ENCODE data around the gene MDFIC.

The MDFIC gene

DNA sequence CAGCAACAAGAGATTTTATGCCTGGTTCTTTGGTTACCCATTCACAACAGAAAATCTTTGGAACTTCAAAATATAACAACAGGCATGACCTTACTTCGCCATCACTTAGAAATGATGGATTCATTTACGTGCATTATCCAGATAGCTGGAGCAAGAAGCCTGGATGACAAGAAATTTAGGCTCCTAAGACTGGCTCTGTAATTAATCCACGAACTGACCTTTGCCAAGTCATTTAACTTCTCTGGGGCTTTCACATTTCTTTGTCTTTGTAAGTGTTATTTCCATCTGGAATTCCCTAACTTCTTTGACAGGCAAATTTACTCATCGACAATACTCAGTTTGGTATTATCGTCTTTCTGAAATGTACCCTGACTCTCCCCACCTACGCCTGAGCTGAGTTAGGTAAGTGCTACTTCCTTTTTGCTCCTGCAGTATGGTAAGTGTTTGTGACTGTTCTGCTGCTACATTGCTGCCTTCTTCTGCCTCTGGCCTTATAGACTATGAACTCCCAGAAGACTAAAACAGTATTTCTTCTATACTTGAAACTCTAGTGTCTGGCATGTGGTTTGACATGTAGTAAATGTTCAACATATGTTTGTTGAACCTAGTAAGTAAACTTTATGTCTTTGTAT is 5.5 kb upstream of the MDFIC start:
- H3K36me3 Mint-ChIP-seq (ENCODE audit: low read depth): no peaks in the 10 kb centered on the region
- H3K4me3 Mint-ChIP-seq: peak overlapping the region; percentile 31
- H3K4me1 Mint-ChIP-seq (ENCODE audit: low read depth): peaks cover 27% of the 10 kb centered on the region
- no peaks in the 10 kb centered on the region for H3K27me3 Mint-ChIP-seq (ENCODE audit: low read depth)
- peak; percentile 72 for DNase-seq (ENCODE audit: low spot score)
- H3K27ac Mint-ChIP-seq: peak overlapping the region; percentile 20
- no peaks in the 10 kb centered on the region for H3K9me3 Mint-ChIP-seq

DNA sequence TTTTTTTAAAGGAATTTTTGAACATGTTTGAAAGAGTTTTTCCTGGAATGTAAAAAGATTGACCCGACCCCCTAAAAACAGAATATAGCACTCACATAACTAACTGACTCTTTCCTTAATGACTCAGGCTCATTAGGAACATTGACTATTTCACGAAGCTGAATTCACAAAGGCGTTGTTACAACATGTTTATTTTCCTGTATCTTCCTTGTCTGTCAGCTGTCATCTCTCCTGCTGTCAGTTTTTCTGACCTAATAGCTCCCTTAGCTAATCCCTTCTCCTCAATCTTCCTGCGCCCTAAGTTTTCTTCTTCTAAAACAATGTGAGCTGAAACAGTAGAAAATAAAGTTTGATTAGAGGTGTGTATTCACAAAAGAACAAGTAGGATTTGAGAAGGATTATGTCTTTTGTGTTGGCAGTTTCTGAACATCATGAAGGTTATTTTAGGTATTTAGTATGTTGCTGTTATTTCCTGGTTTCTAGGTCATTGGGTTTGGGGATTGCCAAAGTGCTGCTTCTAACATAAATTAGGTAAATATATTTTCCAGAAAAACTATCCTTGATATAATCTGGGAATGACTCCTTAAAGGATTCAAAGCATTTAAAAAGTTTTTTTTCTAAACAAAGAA is 4.6 kb upstream of the MDFIC start:
- no peak for DNase-seq (ENCODE audit: low spot score)
- Mint-ChIP-seq H3K4me3 (peak overlapping the region; percentile 39), H3K9me3 (no peaks in the 10 kb centered on the region), H3K36me3 (ENCODE audit: low read depth) (no peaks in the 10 kb centered on the region), H3K4me1 (ENCODE audit: low read depth) (peaks cover 32% of the 10 kb centered on the region), H3K27me3 (ENCODE audit: low read depth) (no peaks in the 10 kb centered on the region), H3K27ac (peak overlapping the region; percentile 62)

DNA sequence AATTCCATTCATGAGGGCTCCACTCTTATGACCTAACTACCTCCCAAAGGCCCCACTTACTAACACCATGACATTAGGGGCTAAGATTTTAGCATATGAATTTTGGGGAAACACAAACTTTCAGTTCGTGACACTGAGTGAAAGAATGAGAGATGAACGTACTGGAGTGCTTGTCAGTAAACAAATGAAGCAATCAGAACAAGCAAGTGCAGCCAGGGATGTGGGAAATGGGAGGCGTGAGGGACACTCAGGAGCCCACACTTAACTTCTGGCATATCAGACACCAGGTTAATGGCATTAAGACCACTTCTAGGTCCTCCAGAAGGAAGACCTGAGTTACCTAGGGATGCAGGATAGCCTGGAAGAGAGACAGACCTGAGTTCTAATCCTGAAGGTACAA is 2.3 kb upstream of the MDFIC start:
- H3K27me3 Mint-ChIP-seq (ENCODE audit: low read depth): no peaks in the 10 kb centered on the region
- DNase-seq (ENCODE audit: low spot score): no peak
- H3K36me3 Mint-ChIP-seq (ENCODE audit: low read depth): peaks cover 6% of the 10 kb centered on the region
- peak overlapping the region; percentile 3 for H3K27ac Mint-ChIP-seq
- H3K4me3 Mint-ChIP-seq: no peak overlapping the region
- no peaks in the 10 kb centered on the region for H3K9me3 Mint-ChIP-seq
- peaks cover 34% of the 10 kb centered on the region for H3K4me1 Mint-ChIP-seq (ENCODE audit: low read depth)

DNA sequence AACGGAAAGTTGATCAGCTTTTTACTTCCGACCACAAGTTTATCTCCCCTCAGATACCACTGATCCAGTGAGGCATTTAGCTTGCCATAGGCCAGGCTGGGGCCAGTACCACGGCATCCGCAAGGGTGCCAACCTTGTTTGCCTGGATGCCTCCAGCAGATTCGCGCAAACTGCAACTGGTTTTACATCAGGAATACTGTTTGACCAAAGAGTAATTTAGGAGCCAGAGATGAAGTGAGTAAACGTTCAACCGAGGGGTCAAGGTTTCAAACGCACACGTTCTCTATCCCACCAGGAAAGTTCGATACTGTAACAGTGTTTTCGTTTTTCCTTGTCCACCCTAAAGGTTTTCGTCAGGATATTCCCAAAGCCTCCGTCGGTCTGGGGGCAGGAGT is 266 bp upstream of the MDFIC start:
- no peaks in the 10 kb centered on the region for H3K27me3 Mint-ChIP-seq (ENCODE audit: low read depth)
- peak overlapping the region; percentile 87 for H3K27ac Mint-ChIP-seq
- peaks cover 19% of the 10 kb centered on the region for H3K36me3 Mint-ChIP-seq (ENCODE audit: low read depth)
- peak overlapping the region; percentile 81 for H3K4me3 Mint-ChIP-seq
- peaks cover 41% of the 10 kb centered on the region for H3K4me1 Mint-ChIP-seq (ENCODE audit: low read depth)
- no peak for DNase-seq (ENCODE audit: low spot score)
- H3K9me3 Mint-ChIP-seq: no peaks in the 10 kb centered on the region

DNA sequence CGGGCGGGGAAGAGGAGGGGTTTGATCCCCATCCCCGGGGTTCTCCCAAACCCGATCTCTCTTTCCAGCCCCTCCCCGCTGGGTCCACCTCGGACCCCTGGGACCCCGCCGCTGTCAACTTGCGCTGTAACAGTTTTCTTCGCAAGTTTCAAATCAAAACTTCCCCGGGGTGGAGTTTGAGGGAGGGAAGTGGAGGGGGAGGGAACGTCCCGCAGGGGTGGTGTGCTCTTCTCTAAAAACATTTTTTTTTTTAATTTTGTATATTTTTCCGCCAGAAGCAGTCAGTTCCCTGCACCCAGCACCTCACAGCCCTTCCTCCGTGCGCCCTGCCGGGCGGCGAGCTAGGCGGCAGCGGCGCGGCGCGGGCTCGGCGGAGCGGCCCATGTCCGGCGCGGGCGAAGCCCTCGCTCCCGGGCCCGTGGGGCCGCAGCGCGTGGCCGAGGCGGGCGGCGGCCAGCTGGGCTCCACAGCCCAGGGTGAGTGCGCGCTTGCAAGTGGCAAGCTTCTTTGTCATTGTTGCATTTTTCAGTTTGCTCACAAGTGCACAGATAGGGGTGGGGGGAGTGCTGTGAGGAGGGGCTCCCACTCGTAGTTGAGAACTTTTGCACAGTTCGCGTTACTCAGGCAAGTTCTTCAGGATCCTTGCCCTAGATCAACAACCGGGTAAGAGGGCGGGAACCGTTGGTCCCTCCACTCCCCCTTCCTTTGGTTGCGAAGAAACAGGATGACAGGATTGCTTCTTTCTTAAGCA is 933 bp downstream of the MDFIC start:
- no peaks in the 10 kb centered on the region for H3K9me3 Mint-ChIP-seq
- peaks cover 41% of the 10 kb centered on the region for H3K4me1 Mint-ChIP-seq (ENCODE audit: low read depth)
- H3K27ac Mint-ChIP-seq: peak overlapping the region; percentile 98
- H3K4me3 Mint-ChIP-seq: peak overlapping the region; percentile 92
- no peaks in the 10 kb centered on the region for H3K27me3 Mint-ChIP-seq (ENCODE audit: low read depth)
- peak; percentile 55 for DNase-seq (ENCODE audit: low spot score)
- peaks cover 24% of the 10 kb centered on the region for H3K36me3 Mint-ChIP-seq (ENCODE audit: low read depth)

DNA sequence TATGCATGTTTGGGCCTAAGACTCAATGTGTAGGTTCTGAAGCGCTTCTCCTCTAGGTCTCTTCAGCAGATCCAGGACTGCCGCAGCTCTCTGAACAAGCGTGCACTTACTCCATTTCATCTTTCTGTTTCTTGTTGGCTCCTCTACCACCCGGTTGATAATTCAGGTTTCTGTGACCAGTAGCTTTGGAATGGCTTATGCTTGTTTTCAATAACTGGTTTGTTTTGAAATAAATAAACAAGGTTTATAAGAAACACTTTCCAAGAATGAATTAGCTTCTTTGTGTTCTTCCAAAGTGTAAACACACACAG is 1.5 kb downstream of the MDFIC start:
- Mint-ChIP-seq H3K9me3 (no peaks in the 10 kb centered on the region), H3K36me3 (ENCODE audit: low read depth) (peaks cover 24% of the 10 kb centered on the region), H3K27ac (peak overlapping the region; percentile 88), H3K27me3 (ENCODE audit: low read depth) (no peaks in the 10 kb centered on the region), H3K4me3 (peak overlapping the region; percentile 88), H3K4me1 (ENCODE audit: low read depth) (peaks cover 36% of the 10 kb centered on the region)
- DNase-seq (ENCODE audit: low spot score): no peak

DNA sequence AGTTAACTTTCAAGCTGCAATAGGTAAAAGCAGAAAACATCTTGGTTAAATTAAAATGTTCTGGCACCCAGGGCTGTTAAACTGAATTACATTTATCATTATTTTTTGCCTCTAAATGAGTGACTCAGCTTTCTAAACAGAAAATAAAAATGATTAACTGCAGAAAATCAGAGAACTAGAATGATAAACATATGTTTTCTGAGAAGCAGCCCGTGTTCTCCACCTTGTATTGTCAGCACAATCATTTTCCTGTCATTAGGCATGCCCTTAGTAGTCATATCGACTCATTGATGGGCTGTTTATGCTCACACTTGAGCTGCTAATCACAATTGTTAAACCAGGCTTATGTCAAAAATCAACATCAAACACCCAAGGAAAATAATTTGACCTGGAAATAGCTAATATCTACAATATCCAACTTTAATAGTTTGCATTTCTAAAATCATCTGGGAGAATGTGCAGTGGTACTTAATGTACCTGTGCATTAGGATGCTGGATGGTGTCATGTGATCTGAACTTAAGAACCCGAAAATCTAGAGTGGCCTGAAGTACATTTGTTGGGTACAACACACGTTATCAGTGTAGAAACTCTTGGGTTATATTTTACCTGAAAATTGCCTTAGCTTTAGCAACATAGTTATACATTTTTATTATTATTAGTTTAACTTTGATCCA is 2.3 kb downstream of the MDFIC start:
- H3K4me1 Mint-ChIP-seq (ENCODE audit: low read depth): peaks cover 36% of the 10 kb centered on the region
- peaks cover 24% of the 10 kb centered on the region for H3K36me3 Mint-ChIP-seq (ENCODE audit: low read depth)
- no peaks in the 10 kb centered on the region for H3K27me3 Mint-ChIP-seq (ENCODE audit: low read depth)
- peak overlapping the region; percentile 88 for H3K4me3 Mint-ChIP-seq
- H3K9me3 Mint-ChIP-seq: no peaks in the 10 kb centered on the region
- no peak for DNase-seq (ENCODE audit: low spot score)
- peak overlapping the region; percentile 88 for H3K27ac Mint-ChIP-seq

DNA sequence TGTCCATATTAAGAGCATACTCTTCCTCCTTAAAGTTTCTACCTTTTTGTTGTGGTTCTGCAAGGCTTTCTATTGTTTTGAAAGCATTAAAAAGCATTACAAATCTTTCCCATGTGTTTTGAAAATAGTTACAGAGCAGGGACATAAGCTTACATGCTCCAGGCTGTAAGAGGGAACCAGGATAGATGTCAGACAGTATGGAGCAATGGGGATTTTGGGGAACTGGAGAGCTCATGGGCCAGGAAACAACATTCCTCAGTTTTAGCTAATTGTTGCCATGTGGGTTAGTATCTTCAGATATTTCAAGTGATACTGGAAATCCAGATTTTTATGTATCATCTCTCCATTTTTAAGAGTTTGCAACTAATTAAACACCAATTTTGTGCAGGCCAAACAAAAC is 3.5 kb downstream of the MDFIC start:
- peaks cover 24% of the 10 kb centered on the region for H3K36me3 Mint-ChIP-seq (ENCODE audit: low read depth)
- no peaks in the 10 kb centered on the region for H3K27me3 Mint-ChIP-seq (ENCODE audit: low read depth)
- peak overlapping the region; percentile 65 for H3K27ac Mint-ChIP-seq
- H3K9me3 Mint-ChIP-seq: no peaks in the 10 kb centered on the region
- DNase-seq (ENCODE audit: low spot score): no peak
- H3K4me1 Mint-ChIP-seq (ENCODE audit: low read depth): peaks cover 30% of the 10 kb centered on the region
- peak overlapping the region; percentile 83 for H3K4me3 Mint-ChIP-seq

DNA sequence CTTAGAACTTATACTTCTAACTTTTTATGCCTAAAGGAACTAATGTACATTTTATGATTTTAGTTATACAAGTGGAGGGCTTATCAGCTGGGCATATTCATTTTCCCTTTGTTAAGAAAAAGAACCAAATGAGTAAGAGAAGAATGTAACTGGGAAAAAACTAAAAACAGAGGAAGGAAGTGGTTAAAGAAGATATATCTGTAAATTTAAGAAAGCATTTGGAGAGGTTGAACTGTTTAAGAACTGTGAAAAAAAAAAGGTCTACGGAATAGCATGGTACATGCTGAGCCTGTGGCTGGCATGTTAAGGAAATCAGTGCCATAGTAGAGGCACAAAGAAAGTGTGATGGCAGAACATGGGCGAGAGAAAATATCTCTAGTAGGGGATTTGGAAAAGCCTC is 6.2 kb downstream of the MDFIC start:
- Mint-ChIP-seq H3K36me3 (ENCODE audit: low read depth) (peaks cover 42% of the 10 kb centered on the region), H3K9me3 (no peaks in the 10 kb centered on the region), H3K4me1 (ENCODE audit: low read depth) (peaks cover 45% of the 10 kb centered on the region), H3K27ac (no peak overlapping the region), H3K4me3 (no peak overlapping the region), H3K27me3 (ENCODE audit: low read depth) (no peaks in the 10 kb centered on the region)
- DNase-seq (ENCODE audit: low spot score): no peak

DNA sequence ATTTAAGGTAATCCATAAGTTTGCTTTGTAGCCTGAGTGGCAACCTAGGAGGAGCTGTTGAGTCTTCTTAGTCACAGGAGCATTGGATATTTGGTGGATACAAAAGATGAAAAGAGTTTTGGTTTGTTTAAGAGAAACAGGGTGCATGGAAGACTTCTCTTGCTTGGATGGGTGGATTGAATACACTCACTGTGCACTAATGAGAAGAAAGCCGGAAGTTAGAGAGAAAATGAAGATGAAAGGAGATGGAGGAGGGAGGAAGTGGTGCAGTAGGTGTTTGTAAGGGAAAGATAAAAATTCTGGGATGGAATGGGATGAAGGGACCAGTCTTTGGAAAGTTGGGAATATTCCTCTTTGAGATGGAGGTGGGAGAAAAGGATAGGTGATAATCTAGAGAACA is 7.7 kb downstream of the MDFIC start:
- H3K27ac Mint-ChIP-seq: no peak overlapping the region
- H3K4me3 Mint-ChIP-seq: no peak overlapping the region
- H3K27me3 Mint-ChIP-seq (ENCODE audit: low read depth): no peaks in the 10 kb centered on the region
- H3K9me3 Mint-ChIP-seq: no peaks in the 10 kb centered on the region
- H3K36me3 Mint-ChIP-seq (ENCODE audit: low read depth): peaks cover 46% of the 10 kb centered on the region
- H3K4me1 Mint-ChIP-seq (ENCODE audit: low read depth): peaks cover 50% of the 10 kb centered on the region
- DNase-seq (ENCODE audit: low spot score): no peak

DNA sequence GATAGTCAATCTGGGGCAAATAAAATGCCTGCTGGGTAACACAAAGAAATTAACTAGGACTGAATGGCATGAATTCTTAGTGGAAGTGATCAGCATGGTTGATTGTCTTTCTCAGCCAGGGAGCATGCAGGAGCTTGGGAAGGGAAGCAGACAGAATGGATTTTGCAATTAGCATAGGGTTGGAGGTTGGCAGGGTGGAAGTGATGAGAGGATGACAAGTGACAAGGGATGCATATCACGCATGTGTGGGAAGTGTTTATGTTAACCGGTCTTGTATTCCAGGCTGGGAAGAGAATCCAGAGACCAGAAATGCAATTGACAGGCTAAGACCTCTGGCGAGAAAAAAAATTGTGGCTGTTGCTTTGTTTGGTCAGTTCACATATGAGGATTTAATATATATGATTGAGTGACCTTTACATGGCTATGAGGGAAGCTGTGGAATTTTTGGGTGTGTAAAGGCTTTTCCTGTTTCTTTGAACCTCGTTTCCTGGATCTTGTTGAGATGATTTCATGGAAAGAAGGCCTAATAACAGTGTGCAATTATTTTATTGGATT is 8.3 kb downstream of the MDFIC start:
- H3K4me1 Mint-ChIP-seq (ENCODE audit: low read depth): peaks cover 51% of the 10 kb centered on the region
- H3K9me3 Mint-ChIP-seq: no peaks in the 10 kb centered on the region
- H3K36me3 Mint-ChIP-seq (ENCODE audit: low read depth): peaks cover 44% of the 10 kb centered on the region
- no peak for DNase-seq (ENCODE audit: low spot score)
- no peak overlapping the region for H3K4me3 Mint-ChIP-seq
- H3K27me3 Mint-ChIP-seq (ENCODE audit: low read depth): no peaks in the 10 kb centered on the region
- H3K27ac Mint-ChIP-seq: peak overlapping the region; percentile 90

DNA sequence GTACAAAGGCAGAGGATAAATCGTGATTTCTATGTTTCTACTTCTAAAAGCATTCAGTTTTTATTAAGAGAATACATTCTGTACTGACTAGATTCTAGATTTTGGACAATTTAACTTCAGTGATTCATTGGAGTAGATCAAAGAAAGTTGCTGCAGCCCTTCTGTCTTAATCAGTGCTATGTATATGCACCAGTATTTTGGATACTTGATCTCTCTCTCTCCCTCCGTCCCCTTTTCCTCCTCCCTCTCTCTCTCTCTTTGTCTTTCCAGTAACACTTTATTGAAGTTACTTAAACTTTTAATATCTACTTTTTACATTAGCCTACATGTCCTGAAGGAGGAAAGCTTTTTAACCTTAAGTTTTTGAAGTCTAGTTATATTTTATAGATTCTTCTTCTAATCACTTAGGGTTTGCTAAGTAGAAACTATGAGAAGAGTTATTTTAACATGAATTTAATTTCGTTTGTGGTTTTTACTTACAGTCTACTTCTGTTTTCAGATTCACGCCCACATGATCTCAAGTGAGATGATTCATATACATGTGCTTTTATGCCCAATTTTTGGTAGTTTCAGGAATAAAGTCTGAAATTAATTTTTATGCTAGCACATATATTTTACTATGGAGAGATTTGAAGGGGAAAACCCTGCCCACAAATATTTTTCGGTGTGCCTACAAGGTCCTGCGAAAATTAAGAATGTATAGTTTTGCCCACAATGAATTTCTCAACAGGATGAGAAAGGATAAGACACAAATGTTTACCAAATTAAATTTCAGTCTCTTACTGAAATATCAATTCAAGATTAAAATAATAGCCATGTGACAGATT is 9.1 kb downstream of the MDFIC start:
- H3K9me3 Mint-ChIP-seq: no peaks in the 10 kb centered on the region
- peaks cover 37% of the 10 kb centered on the region for H3K36me3 Mint-ChIP-seq (ENCODE audit: low read depth)
- no peaks in the 10 kb centered on the region for H3K27me3 Mint-ChIP-seq (ENCODE audit: low read depth)
- peak overlapping the region; percentile 90 for H3K27ac Mint-ChIP-seq
- H3K4me3 Mint-ChIP-seq: no peak overlapping the region
- H3K4me1 Mint-ChIP-seq (ENCODE audit: low read depth): peaks cover 46% of the 10 kb centered on the region
- DNase-seq (ENCODE audit: low spot score): no peak

DNA sequence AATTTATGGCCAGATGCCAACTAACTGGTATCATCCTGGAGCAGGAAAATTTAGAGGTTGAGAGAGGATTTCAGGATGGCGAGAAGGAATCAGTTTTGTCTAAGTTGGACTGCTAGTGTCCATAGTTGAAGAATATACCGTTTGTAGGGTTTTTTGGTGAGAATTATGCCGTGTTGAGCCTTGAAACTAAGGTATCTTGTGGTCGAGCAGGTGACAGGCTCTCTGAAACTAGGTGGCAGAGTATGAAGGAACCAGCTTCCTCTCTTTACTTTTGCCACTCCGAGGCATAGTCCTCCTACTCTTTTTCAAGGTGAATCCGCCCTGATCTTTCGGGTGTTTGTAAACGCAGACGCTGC is 9.7 kb downstream of the MDFIC start:
- H3K27ac Mint-ChIP-seq: peak overlapping the region; percentile 90
- H3K9me3 Mint-ChIP-seq: no peaks in the 10 kb centered on the region
- no peak overlapping the region for H3K4me3 Mint-ChIP-seq
- peak; percentile 46 for DNase-seq (ENCODE audit: low spot score)
- H3K4me1 Mint-ChIP-seq (ENCODE audit: low read depth): peaks cover 45% of the 10 kb centered on the region
- H3K36me3 Mint-ChIP-seq (ENCODE audit: low read depth): peaks cover 33% of the 10 kb centered on the region
- H3K27me3 Mint-ChIP-seq (ENCODE audit: low read depth): no peaks in the 10 kb centered on the region

Data from T-helper 2 cell treated with Interferon-gamma antibody and Interleukin-4, amounts not matched to agents 5 μg/mL and 100 μg/mL, for 36 hours (primary cell).